ENCODE measurements around the gene CSNK1G2. TPM values are rescaled to one million over a fixed set of nuclear protein-coding genes. Genes with fewer than 3 reads are reported as not detected.

The CSNK1G2 gene
- total and polyA plus RNA-seq, 8 donors: 30.2 to 210 (median 65.3) TPM

- no peaks in the 10 kb centered on the region for H3K9me3 ChIP-seq
- no peaks in the 10 kb centered on the region for H3K27me3 ChIP-seq
- H3K36me3 ChIP-seq: peaks cover 15 to 47% (median 37%) of the 10 kb centered on the region in 4 donors
- H3K4me3 ChIP-seq: no peak overlapping the region
- WGBS, 5 donors: 86 to 95% (median 88%) methylated on average over 24 to 32 of the region's 32 CpGs
- TF ChIP-seq CTCF (IDR thresholded peaks at IDR 0.05): no peak
- TF ChIP-seq POLR2A (IDR thresholded peaks at IDR 0.05): no peak
- TF ChIP-seq EP300 (IDR thresholded peaks at IDR 0.05): no peak
- no peak for TF ChIP-seq POLR2AphosphoS5 (IDR thresholded peaks at IDR 0.05)
- peaks cover 0 to 14% (median 9%) of the 10 kb centered on the region in 4 donors for H3K4me1 ChIP-seq
- DNase-seq: no peak
- H3K27ac ChIP-seq: no peak overlapping the region
- intact Hi-C loops (cut with DNase I; ENCODE audit: low total_unique reads): no loop called here
Measured at GRCh38 chr19:1953441-1954094, 12.6 kb downstream of the CSNK1G2 start.

GRCh38 chr19:1954532-1954933 lies 13.6 kb downstream of the CSNK1G2 start:
- Histone ChIP-seq H3K27ac (no peak overlapping the region), H3K27me3 (no peaks in the 10 kb centered on the region), H3K4me3 (no peak overlapping the region), H3K9me3 (no peaks in the 10 kb centered on the region), H3K36me3 (peaks cover 15 to 44% (median 32%) of the 10 kb centered on the region in 4 donors), H3K4me1 (peaks cover 0 to 14% (median 9%) of the 10 kb centered on the region in 4 donors)
- no peak for TF ChIP-seq EP300 (IDR thresholded peaks at IDR 0.05)
- TF ChIP-seq POLR2AphosphoS5 (IDR thresholded peaks at IDR 0.05): no peak
- no peak for TF ChIP-seq CTCF (IDR thresholded peaks at IDR 0.05)
- TF ChIP-seq POLR2A (IDR thresholded peaks at IDR 0.05): no peak
- intact Hi-C loops (cut with DNase I; ENCODE audit: low total_unique reads): no loop called here
- DNase-seq: no peak
- WGBS, 5 donors: 90 to 95% (median 92%) methylated on average over 2 to 15 of the region's 15 CpGs

- 74 to 87% (median 75%) methylated on average over 23 to 51 of the region's 51 CpGs for WGBS, 5 donors
- intact Hi-C loops (cut with DNase I; ENCODE audit: low total_unique reads): no loop called here
Measured at GRCh38 chr19:1955171-1956121, 14.5 kb downstream of the CSNK1G2 start.

More at GRCh38 chr19:1955171-1956121, 14.5 kb downstream of the CSNK1G2 start:
- peaks cover 10 to 40% (median 25%) of the 10 kb centered on the region in 4 donors for H3K36me3 ChIP-seq
- peaks cover 0 to 14% (median 9%) of the 10 kb centered on the region in 4 donors for H3K4me1 ChIP-seq
- DNase-seq: no peak
- H3K27ac ChIP-seq: no peak overlapping the region
- no peak for TF ChIP-seq POLR2A (IDR thresholded peaks at IDR 0.05)
- TF ChIP-seq EP300 (IDR thresholded peaks at IDR 0.05): no peak
- no peak for TF ChIP-seq CTCF (IDR thresholded peaks at IDR 0.05)
- TF ChIP-seq POLR2AphosphoS5 (IDR thresholded peaks at IDR 0.05): no peak
- no peak overlapping the region for H3K4me3 ChIP-seq
- H3K27me3 ChIP-seq: no peaks in the 10 kb centered on the region
- H3K9me3 ChIP-seq: no peaks in the 10 kb centered on the region
